NCI-H345 treated with DMSO at 0.1 percent for 48 hours (cell line): ENCODE data around the gene MYH6.
"Not testable (repeated sequence)": the region's sequence is repeated elsewhere in the genome, so short reads cannot be mapped to it uniquely, and the experiment has no call there.

Source experiments
- DNase-seq: peaks from one replicate; lab custom pipeline; 2025; ENCODE audit not compliant: unreplicated experiment; lab: John Stamatoyannopoulos, UW

The MYH6 gene

DNA sequence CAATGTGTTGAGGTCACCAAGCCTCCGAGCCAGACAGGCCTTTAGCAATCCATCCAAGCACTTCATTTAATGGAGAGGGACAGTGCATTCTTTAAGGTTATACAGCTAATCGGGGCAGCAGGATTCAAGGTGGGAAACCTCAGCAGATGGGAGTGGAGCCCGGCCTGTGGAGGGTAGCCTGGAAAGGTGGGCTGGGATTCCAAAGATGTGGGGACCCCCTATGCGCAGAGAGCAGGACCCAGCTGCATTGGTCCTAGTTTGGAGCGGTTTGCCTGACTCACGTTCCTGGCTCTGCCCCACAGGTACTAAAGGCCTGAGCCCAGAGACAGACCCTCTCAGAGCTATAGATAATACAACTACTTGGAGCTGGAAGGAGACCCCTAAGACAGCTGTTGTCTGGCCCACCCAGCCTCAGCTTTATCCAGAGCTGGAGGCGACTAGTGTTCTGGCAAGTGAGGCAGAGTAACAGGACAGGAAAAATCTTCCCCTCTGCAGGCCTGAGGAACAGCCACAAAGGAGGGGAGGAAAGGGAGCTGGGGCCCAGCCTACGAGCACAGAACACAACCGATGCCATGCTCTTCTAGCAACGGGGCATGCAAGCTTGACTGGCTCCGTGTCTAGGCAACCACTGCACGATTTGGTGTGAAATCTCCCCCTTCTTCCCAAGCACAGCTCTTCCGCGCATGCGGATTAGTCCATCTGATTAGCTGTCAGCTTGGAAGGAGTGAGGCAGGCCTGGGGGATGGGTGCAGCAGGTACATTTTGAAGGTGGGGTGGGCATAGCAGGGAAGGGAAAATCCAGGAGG, 28.5 kb upstream of the MYH6 start:
- no peak for DNase-seq

DNA sequence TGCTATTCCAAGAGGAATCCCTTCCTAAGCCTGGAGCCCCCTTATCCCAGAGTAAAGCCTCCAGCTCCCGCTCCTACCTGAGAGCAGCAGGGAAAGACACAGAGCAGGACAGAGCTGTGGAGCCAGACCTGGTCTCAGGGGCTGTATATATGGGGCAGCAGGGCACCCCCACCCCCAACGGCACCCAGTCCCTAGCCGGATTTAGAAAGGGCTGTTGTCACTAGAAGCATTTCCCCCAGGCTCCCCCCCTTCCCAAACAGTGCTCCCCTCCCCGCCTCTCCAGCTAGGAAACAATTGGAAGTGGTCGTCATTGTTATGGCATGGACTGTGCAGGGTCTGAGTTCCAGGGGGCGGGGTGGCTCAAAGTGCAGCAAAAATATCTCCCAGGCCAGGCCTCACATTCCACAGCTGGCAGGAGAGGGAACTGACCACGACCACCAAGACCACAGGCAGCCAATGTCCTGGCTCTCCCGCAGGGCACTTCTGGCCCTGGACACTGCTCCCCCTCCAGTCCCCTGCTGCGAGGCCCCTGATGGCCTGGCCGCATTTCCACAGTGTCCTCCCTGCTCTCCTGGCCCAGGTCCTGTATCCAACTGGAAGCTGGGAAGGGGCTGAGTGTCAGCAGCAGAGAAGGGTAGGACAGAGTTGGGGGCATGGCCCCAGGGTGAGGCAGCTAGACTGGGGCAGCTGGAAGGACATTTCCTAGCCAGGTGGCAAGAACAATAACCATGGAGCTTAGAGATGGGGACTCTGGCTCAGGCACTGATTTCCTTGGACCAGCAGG, 27.7 kb upstream of the MYH6 start, which contains the start of gene MYH7:
MYH7 (minus strand) TSS at position 118 of the 784 bp plus-strand sequence. CDS start 1,928 bp downstream, outside the sequence.
- no peak for DNase-seq

DNA sequence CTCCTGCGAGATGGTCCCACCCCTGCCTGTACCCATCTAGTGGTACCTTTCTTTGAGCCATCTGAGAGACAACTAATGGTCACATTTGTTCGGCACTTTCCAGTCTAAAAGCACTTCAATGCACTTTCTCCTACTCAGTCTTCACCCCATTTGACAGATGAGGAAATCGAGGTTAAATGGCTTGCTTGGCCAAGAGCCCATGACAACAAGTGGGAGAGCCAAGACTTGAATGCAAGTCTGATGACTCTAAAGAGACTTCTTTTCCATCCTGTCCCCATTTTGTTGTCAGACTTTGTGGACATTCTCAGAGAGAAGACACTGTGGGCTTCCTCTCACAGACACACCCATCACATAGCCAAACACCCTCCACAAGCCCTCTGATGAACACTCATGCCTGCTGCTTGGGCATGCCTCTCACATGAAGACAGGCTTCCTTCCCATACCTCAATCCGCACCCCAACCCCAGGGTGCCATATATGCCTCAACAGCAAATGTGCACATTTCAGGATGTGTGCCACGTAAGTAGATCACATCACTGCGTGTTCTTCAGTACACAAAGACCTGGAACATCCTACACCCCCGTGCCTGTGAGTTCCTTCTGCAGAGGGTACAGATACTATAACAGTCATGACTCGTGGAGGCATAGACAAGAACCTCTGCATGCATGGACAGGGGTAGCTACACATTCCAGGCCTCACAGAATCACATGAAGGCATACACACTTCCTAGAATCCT, 26.6 kb upstream of the MYH6 start:
- DNase-seq: no peak

DNA sequence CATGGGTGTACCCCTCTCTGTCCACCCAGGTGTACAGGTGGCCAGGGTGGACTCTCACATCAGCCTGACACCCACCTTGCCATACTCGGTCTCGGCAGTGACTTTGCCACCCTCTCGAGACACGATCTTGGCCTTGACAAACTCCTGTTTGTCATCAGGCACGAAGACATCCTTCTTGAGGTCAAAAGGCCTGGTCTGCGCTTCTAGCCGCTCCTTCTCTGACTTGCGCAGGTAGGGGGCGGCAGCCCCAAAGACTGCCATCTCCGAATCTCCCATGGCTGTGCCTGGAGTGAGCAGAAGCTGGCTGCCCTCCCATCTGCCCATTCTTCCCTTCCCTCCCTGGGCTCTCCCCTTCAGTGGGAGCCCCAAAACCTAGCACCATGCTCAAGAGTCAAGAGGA, 25.4 kb upstream of the MYH6 start:
- no peak for DNase-seq

DNA sequence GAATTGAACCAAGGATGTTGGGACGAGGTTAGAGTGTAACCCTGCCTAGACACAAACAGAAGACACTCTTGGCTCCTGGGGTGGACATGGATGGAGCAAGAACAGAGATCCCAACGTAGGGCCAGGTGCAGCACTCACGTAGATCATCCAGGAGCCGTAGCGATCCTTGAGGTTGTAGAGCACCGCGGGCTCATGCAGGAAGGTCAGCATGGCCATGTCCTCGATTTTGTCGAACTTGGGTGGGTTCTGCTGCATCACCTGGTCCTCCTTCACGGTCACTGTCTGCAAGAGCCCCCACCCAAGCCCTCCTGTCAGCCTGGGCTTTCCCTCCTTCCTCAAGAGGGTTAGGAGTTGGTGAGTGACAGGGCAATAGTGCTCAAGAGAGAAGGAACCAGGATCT, 24.9 kb upstream of the MYH6 start:
- DNase-seq: no peak

DNA sequence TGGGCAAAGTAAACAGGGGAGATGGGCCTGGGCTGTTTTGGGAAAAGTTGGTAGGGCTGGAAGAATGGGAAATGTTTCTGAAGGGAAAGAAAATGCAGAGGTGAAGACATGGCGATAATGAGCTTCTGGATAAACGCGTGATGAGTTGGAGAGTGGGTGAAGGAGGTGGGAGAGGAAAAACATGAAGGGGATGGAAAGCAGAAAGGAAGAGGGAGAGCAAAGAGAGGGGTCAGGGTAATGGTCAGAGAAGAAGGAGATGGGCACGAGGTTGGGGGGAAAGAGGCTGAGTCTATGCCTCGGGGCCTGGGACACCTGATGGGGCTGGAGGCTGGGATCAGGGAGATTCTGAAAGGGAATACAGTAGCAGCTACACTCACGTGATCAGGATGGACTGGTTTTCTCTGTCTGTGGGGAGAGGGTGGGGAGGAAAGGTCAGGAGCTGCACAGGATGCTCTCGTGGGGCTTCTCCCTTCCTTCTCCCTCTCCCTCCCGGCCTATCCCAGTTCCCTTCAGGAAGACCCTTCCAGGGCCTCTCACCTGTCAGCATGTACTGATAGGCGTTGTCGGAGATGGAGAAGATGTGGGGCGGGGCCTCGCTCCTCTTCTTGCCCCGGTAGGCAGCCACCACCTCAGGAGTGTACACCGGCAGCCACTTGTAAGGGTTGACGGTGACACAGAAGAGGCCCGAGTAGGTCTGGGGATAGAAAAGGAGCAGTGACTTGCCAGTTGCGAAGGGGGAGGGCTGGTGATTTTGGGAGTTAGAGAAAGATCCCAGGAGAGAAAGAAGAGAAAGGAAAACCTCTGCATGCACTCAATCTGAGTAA, 24.2 kb upstream of the MYH6 start:
- no peak for DNase-seq

DNA sequence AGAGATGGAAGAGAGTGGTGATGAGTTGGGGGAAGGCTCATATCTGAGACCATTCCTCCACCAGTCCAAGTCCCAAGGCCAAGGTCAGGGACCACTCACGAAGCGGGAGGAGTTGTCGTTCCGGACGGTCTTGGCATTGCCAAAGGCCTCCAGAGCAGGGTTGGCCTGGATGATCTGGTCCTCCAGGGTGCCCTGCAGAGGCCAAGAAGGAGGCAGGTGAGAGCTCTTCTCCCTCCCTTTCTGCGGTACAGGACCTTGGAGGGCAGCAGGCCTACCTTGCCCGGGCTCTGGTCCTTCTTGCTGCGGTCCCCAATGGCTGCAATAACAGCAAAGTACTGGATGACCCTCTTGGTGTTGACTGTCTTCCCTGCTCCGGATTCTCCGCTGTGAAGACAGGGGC, 23.4 kb upstream of the MYH6 start:
- no peak for DNase-seq

DNA sequence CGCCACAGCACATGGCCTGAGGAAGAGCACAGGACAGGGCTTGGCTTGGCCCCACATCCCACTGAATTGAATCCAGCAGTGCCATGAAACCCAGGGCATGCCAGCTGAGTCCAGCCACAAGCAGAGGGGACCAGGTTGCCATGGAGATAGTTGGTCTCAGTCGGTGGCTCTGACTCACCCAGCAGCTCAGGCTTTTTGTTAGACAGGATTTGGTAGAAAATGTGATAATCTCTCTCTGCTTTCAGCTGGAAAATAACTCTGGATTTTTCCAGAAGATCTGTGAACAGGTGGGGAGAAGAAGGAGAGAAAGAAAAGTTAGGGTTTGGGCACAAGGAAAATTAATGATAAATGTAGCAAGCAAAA, 22.6 kb upstream of the MYH6 start:
- no peak for DNase-seq

DNA sequence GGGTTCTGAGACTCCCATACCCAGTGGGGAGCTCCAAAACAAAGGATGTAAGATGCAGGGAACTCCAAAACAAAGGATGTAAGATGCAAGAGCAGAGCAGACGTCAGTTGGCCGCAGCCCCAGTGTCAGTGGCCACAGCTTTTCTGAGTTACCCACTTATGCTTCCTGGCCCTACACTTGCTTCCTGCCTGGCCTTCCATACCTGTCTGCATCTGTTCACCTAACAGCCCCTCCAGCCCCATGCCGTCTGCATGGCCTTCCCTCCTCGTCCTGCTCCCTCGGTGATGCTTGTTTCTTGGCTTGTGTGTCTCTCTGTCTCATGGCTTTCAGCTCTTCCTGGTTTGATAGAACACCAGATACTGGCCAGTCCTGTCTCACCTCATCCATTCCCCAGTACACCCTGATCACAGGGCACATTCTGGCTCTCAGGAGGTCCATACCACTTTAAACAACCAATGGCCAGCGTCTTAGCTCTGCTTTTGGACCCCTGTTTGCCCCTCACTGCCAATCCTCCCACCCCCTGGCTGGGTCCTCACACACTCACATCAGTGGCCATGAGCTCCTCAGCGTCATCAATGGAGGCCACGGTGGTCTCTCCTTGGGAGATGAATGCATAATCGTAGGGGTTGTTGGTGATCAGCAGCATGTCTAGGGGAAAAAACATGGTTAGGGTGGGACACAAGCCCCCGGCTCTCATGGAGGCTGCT, 22.1 kb upstream of the MYH6 start:
- no peak for DNase-seq

DNA sequence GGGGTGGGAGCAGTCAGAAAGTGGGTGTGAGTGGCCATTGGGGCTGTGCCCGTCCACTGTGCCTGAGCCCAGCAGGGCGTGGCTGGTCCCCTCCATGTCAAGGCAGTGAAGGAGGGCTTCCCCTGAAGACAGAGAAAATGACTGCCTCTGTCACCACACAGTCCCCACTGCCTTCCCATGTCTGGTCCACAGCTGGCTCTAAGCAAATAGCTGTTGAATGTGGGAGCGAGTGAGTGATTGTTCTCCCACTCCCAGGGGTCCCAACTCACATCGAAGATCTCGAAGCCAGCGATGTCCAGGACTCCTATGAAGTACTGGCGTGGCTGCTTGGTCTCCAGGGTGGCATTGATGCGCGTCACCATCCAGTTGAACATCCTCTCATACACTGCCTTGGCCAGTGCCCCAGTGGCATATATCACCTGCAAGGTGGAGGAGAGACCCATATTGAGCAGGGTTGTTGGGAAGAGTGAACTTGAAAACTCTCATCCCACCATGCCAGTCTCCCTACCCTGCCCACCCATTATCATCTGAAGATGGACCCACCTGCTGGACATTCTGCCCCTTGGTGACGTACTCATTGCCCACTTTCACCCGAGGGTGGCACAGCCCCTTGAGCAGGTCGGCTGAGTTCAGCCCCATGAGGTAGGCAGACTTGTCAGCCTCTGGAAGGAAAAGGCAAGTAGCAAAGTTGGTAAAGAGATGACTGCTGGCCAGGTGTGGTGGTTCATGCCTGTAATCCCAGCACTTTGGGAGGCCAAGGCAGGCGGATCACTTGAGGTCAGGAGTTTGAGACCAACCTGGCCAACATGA, 20.8 kb upstream of the MYH6 start:
- no peak for DNase-seq

DNA sequence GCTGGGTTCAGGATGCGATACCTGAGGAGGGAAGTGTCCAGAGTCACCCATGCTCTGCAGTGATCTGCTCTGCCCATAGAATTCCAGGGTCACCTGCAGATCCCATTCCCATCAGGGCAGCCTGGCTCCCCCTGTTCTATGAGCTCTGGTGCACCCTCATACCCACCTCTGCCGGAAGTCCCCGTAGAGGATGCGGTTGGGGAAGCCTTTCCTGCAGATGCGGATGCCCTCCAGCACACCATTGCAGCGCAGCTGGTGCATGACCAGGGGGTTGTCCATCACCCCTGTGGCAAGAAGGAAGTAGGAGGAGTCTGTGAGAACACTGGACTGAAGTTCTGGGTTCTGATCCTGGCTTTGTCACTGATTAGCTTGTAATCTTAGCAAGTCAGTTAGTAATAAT, 17.7 kb upstream of the MYH6 start:
- DNase-seq: not testable (repeated sequence)

DNA sequence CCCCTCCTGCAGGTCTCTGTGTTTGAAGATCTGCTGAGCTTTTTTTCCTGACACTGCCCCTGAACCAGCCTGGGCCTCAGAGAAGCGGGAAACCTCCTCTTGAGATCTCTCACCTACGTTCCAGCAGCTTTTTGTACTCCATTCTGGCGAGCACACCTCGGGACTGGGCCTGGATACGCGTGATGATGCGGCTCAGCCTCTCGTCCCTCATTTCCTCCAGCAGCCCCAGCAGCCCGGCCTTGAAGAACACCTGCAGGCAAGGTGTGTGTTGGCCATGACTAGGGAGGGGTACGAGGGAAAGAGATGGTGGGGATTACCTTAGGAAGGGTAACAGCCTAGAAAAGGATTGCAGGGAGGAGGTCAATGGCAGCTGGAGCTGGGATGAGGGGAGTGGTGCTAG, 17.1 kb upstream of the MYH6 start:
- DNase-seq: no peak

DNA sequence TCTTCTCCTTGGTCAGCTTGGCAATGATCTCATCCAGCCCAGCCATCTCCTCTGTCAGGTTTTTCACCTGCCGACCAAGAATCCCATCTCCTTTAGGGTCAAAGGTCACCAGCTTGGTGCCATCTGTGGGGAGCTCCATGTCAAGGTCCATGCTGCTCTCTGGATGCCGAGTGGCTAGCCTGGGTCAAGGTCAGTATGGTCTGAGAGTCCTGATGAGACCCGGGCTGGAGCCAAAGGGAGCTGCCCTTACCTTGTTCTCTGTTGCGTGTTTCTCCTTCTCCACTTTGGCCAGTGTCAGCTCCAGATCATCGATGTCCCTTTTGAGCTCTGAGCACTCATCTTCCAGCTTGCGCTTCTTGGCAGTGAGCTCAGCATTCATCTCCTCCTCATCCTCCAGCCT, 15.6 kb upstream of the MYH6 start:
- no peak for DNase-seq

DNA sequence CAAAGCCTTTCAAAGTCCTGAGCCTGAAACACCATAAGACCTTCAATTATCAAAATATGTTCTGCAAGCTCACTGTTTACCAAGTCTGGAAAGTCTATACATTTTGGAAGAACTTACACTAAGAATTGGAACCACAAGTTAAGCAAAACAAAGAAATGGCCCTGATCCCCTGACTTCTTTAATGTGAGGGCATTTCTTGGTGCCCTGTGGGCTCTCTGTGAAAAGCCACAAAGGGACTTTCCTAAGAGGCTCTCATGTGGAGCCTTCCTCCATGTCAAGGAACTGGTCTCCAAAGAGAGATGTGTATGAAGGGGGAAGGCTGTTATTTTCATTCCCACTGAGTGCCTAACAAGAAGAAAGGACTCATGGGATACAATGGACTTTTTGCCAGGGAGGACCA, 13.5 kb upstream of the MYH6 start:
- no peak for DNase-seq

DNA sequence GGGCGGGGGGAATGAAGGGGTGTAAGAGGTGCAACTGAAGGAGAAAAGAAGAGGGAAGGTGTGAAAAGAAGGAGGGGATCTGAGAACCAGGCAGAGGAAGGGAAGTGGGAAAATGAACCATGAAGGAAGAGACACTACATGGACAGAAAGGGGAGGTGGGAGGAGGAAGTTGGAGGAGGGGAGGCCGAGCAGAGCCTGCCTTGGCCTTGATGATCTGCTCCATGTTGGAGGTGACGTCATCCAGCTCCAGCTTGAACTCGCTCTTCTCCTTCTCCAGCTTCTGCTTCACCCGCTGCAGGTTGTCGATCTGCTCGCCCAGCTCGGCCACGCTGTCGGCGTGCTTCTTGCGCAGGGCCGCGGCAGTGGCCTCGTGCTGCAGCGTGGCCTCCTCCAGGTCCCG, 11.6 kb upstream of the MYH6 start:
- DNase-seq: not testable (repeated sequence)

DNA sequence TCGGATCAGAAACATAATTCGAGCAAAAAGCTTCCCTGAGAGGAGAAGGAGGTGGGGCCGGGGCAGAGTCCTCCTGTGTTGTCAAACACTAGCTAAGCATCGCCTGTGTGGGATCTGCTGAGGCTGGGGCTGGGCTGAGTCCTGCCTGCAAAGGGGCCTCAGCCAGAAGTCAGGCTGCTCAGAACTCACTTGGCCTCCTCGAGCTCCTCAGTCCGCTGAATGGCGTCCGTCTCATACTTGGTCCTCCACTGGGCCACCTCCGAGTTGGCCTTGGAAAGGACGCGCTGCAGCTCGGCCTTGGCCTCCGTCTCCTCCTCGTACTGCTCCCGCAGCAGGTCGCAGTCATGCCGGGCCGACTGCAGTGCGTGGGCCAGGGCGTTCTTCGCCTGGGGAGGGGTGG, 9.9 kb upstream of the MYH6 start:
- DNase-seq: no peak

DNA sequence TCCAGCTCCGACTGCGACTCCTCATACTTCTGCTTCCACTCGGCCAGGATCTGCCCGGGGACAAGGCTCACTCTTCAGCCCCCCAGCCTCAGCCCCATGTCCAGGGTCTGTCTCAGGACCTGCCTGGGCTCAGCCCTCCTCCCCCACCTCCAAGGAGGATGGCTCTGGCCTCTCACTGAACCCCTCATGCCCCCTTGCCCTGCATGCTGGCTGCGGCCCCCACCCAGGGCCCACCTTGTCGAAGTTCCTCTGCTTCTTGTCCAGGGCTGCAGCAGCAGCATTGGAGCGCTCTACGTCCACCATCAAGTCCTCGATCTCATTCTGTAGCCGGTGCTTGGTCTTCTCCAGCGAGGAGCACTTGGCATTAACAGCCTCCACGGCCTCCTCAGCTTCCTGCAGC, 9.2 kb upstream of the MYH6 start:
- DNase-seq: not testable (repeated sequence)

DNA sequence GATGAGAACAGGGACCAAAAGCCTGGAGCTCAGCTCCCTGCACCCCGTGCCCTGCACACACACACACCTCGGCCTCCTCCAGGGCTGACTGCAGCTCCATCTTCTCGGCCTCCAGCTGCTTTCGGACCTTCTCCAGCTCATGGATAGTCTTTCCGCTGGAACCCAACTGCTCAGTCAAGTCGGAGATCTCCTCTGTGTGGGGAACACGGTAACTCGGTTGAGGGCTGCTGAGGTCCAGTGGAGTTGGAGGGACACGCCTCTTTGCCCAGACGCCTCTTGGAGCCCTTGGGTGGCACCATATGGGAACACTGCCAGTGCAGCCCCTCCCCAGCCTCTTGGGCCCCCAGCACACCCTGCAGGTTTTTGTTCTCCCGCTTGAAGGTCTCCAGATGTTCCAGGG, 8.7 kb upstream of the MYH6 start:
- no peak for DNase-seq
